Stimulated activated CD4-positive, alpha-beta T cell treated with anti-CD3 and anti-CD28 coated beads, Interleukin-4, amount 100 ng/mL, for 48 hours (primary cell): ENCODE data around the gene GSTA2.
"Not testable (repeated sequence)": the region's sequence is repeated elsewhere in the genome, so short reads cannot be mapped to it uniquely, and the experiment has no call there.

ENCODE experiments used
- DNase-seq, 2 donors: peaks; one replicate each; pipeline ENCODE4 v3.0.0-alpha.2; 2020; ENCODE audit warnings: low read depth in 2 of 2

GSTA2 gene

GRCh38 chr6:52760105-52760765, 3.0 kb downstream of the GSTA2 start:
- no peak for DNase-seq

GRCh38 chr6:52759085-52759484, 4.2 kb downstream of the GSTA2 start:
- DNase-seq: no peak

- not testable (repeated sequence) for DNase-seq
Measured at GRCh38 chr6:52757651-52758338, 5.5 kb downstream of the GSTA2 start.

GRCh38 chr6:52754443-52754842, 8.8 kb downstream of the GSTA2 start:
- no peak for DNase-seq

GRCh38 chr6:52753137-52753536, 10.1 kb downstream of the GSTA2 start:
- not testable (repeated sequence) for DNase-seq

- DNase-seq: no peak
Measured at GRCh38 chr6:52752310-52752709, 11.0 kb downstream of the GSTA2 start.

GRCh38 chr6:52749556-52750152, 13.6 kb downstream of the GSTA2 start:
- DNase-seq: no peak

GRCh38 chr6:52747301-52747700, 16.0 kb downstream of the GSTA2 start:
- not testable (repeated sequence) for DNase-seq

GRCh38 chr6:52746213-52746612, 17.1 kb downstream of the GSTA2 start:
- DNase-seq: no peak

- no peak for DNase-seq
Measured at GRCh38 chr6:52745764-52746201, 17.5 kb downstream of the GSTA2 start.

GRCh38 chr6:52741872-52742271, 21.4 kb downstream of the GSTA2 start:
- DNase-seq: no peak

GRCh38 chr6:52739627-52740026, 23.6 kb downstream of the GSTA2 start:
- no peak for DNase-seq

GRCh38 chr6:52739134-52739533, 24.1 kb downstream of the GSTA2 start:
- no peak for DNase-seq

GRCh38 chr6:52736145-52736544, 27.1 kb downstream of the GSTA2 start:
- DNase-seq: no peak

GRCh38 chr6:52735071-52735470, 28.2 kb downstream of the GSTA2 start:
- no peak for DNase-seq

GRCh38 chr6:52734072-52734471, 29.2 kb downstream of the GSTA2 start:
- no peak for DNase-seq

GRCh38 chr6:52733172-52733571, 30.1 kb downstream of the GSTA2 start:
- DNase-seq: no peak

GRCh38 chr6:52731719-52732118, 31.6 kb downstream of the GSTA2 start:
- DNase-seq: no peak

GRCh38 chr6:52729576-52729975, 33.7 kb downstream of the GSTA2 start:
- DNase-seq: no peak

GRCh38 chr6:52728394-52728793, 34.9 kb downstream of the GSTA2 start:
- DNase-seq: no peak

GRCh38 chr6:52727908-52728307, 35.4 kb downstream of the GSTA2 start:
- DNase-seq: no peak

- DNase-seq: no peak
Measured at GRCh38 chr6:52726741-52727535, 36.3 kb downstream of the GSTA2 start.
